BJ (cell line): ENCODE results near the gene DOCK10. TPM values are rescaled to one million over a fixed set of nuclear protein-coding genes. Genes with fewer than 3 reads are reported as not detected.
"Not testable (repeated sequence)": the region's sequence is repeated elsewhere in the genome, so short reads cannot be mapped to it uniquely, and the experiment has no call there.

Experiments
- CTCF ChIA-PET: fragments of 350-600 bp; formaldehyde crosslinking; extraction: SDS; loops from one replicate; lab custom pipeline; 2021; ENCODE audit warnings: antibody characterized with exemption, inconsistent platforms; lab: Yijun Ruan, JAX
- POLR2A ChIA-PET: fragments of 300-600 bp; sonication (Branson Sonifier 250); formaldehyde crosslinking; extraction: SDS; loops from one replicate; lab custom pipeline; 2021; ENCODE audit warnings: antibody characterized with exemption; lab: Charles Lee
- DNase-seq: peaks from one replicate; pipeline ENCODE4 v3.0.0-alpha.2; 2011; ENCODE audit warnings: low read depth
- H3K27me3 ChIP-seq: 2 replicates; pipeline ENCODE4 v1.6.0; 2011; ENCODE audit warnings: low read length; ENCODE audit not compliant: control insufficient read depth, insufficient read depth
- H3K36me3 ChIP-seq: 2 replicates; pipeline ENCODE4 v1.5.1; 2011; ENCODE audit warnings: low read length; ENCODE audit not compliant: control insufficient read depth, insufficient read depth
- H3K4me3 ChIP-seq: 2 replicates; pipeline ENCODE4 v1.5.1; 2011; ENCODE audit warnings: low read depth, mild to moderate bottlenecking, control low read depth, low read length
- CTCF ChIP-seq: IDR thresholded peaks from 2 replicates; pipeline ENCODE4 v1.5.1; 2011; ENCODE audit warnings: low read depth, mild to moderate bottlenecking, control low read depth, inconsistent platforms, low read length, moderate library complexity; ENCODE audit not compliant: insufficient read depth
- polyA plus RNA-seq: library from polyadenylated mRNA; depleted of rRNA; stranded (reverse); fragments of >200 nt; gene quantifications from 2 replicates; pipeline ENCODE4 v1.2.3, GENCODE V29; 2011

Gene DOCK10
- polyA plus RNA-seq, 1 experiment, result 62.7 TPM

- ChIA-PET CTCF (interaction anchor here (0.9 to 1.0 kb wide), 2 partner anchors 9 to 11 kb away, joined by 3 read pairs; no protein-coding TSS in a partner anchor), POLR2A (no interaction called here)
- no peaks in the 10 kb centered on the region for H3K27me3 ChIP-seq
- no peaks in the 10 kb centered on the region for H3K36me3 ChIP-seq
- TF ChIP-seq CTCF, result no peak
- no peak overlapping the region for H3K4me3 ChIP-seq
- DNase-seq, result no peak
These were observed 22.7 kb upstream of the DOCK10 start for GRCh38 chr2:225064928-225065327.

DNA sequence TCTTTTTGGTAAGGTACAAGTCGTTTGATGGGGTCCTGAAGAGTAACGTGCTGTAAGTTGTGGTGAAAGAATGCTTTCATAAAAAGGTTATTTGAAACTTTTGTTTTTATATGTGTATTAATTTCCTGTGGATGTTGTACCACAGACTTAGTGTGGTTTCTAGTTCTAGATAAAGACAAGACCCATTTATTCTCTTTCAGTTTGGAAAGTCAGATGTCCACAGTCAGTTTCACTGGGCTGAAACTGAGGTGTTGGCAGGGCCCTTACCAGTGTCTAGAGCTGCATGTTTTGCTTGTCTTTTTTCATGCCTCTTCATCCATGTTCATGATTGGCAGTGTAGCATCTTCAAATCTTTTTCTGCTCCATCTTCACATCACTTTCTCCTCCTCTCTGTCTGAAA lies 22.1 kb upstream of the DOCK10 start:
- H3K4me3 ChIP-seq, result no peak overlapping the region
- CTCF ChIA-PET, result interaction anchor here (1.0 kb wide), 1 partner anchor 12 kb away, joined by 3 read pairs; no protein-coding TSS in a partner anchor

GRCh38 chr2:225056330-225057073 lies 14.2 kb upstream of the DOCK10 start:
- POLR2A ChIA-PET, result no interaction called here
- H3K27me3 ChIP-seq, result no peaks in the 10 kb centered on the region
- no peaks in the 10 kb centered on the region for H3K36me3 ChIP-seq
- DNase-seq, result no peak
- CTCF ChIA-PET, result interaction anchor here (1.0 to 1.1 kb wide), 2 partner anchors 9 to 20 kb away, joined by 3 read pairs; no protein-coding TSS in a partner anchor
- H3K4me3 ChIP-seq, result no peak overlapping the region
- no peak for TF ChIP-seq CTCF

More for the DNA sequence above, 22.1 kb upstream of the DOCK10 start:
- TF ChIP-seq CTCF, result no peak
- Histone ChIP-seq H3K36me3 (no peaks in the 10 kb centered on the region), H3K27me3 (no peaks in the 10 kb centered on the region)
- DNase-seq, result no peak
- POLR2A ChIA-PET, result no interaction called here

GRCh38 chr2:225055714-225056113 lies 13.4 kb upstream of the DOCK10 start:
- CTCF ChIA-PET, result interaction anchor here (1.0 to 1.1 kb wide), 2 partner anchors 10 to 21 kb away, joined by 3 read pairs; no protein-coding TSS in a partner anchor
- DNase-seq, result no peak
- no peaks in the 10 kb centered on the region for H3K36me3 ChIP-seq
- TF ChIP-seq CTCF, result no peak
- POLR2A ChIA-PET, result no interaction called here
- no peaks in the 10 kb centered on the region for H3K27me3 ChIP-seq
- no peak overlapping the region for H3K4me3 ChIP-seq

GRCh38 chr2:225052703-225053102 lies 10.4 kb upstream of the DOCK10 start:
- H3K36me3 ChIP-seq, result no peaks in the 10 kb centered on the region
- POLR2A ChIA-PET, result no interaction called here
- no peak for TF ChIP-seq CTCF
- no peak overlapping the region for H3K4me3 ChIP-seq
- CTCF ChIA-PET, result no interaction called here
- H3K27me3 ChIP-seq, result no peaks in the 10 kb centered on the region
- no peak for DNase-seq

DNA sequence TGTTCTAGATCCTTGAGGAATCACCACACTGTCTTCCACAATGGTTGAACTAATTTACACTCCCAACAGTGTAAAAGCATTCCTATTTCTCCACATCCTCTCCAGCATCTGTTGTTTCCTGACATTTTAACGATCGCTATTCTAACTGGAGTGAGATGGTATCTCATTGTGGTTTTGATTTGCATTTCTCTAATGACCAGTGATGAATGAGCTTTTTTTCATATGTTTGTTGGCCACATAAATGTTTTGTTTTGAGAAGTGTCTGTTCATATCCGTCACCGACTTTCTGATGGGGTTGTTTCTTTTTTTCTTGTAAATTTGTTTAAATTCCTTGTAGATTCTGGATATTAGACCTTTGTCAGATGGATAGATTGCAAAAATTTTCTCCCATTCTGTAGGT lies 5.2 kb upstream of the DOCK10 start:
- DNase-seq, CTCF ChIA-PET, POLR2A ChIA-PET, H3K27me3 ChIP-seq, H3K4me3 ChIP-seq, H3K36me3 ChIP-seq: not testable (repeated sequence)
